Astrocyte (in vitro differentiated cells and primary cell): ENCODE data around the gene PCCA.

Experiments
- CTCF ChIP-seq: IDR thresholded peaks from 2 replicates; pipeline ENCODE4 v1.5.1; 2011; ENCODE audit warnings: low read depth, mild to moderate bottlenecking, inconsistent platforms, low read length, moderate library complexity; ENCODE audit not compliant: insufficient read depth
- EZH2 ChIP-seq: IDR thresholded peaks from 2 replicates; pipeline ENCODE4 v1.6.1; 2012; ENCODE audit warnings: mild to moderate bottlenecking, low read length, inconsistent platforms; ENCODE audit not compliant: insufficient read depth

GRCh38 chr13:100525453-100526317 lies 436.8 kb downstream of the PCCA start:
- no peak for TF ChIP-seq CTCF
- TF ChIP-seq EZH2, result no peak
